Parathyroid adenoma (tissue), 2 donors: ENCODE data around the gene CDA.

Experiments
- H2AFZ ChIP-seq: fragments of 300-600 bp; sonication (generic); one replicate; pipeline ENCODE4 v1.7.0; 2017; ENCODE audit warnings: antibody characterized with exemption, mild to moderate bottlenecking
- H3K27ac ChIP-seq: fragments of 300-600 bp; sonication (generic); one replicate; pipeline ENCODE4 v1.7.0; 2017
- H3K27me3 ChIP-seq: fragments of 300-600 bp; sonication (generic); one replicate; pipeline ENCODE4 v1.7.0; 2017; ENCODE audit warnings: low read length; ENCODE audit not compliant: control insufficient read depth, insufficient read depth
- H3K36me3 ChIP-seq: fragments of 300-600 bp; sonication (generic); one replicate; pipeline ENCODE4 v1.7.0; 2017; ENCODE audit warnings: low read length; ENCODE audit not compliant: control insufficient read depth, insufficient read depth
- H3K4me1 ChIP-seq: fragments of 300-600 bp; sonication (generic); one replicate; pipeline ENCODE4 v1.7.0; 2017; ENCODE audit warnings: control low read depth
- H3K4me2 ChIP-seq: fragments of 300-600 bp; sonication (generic); one replicate; pipeline ENCODE4 v1.7.0; 2017; ENCODE audit warnings: low read length
- H3K4me3 ChIP-seq: fragments of 300-600 bp; sonication (generic); one replicate; pipeline ENCODE4 v1.7.0; 2017; ENCODE audit warnings: low read depth, low read length
- H3K79me2 ChIP-seq: fragments of 300-600 bp; sonication (generic); one replicate; pipeline ENCODE4 v1.7.0; 2017; ENCODE audit warnings: control low read depth
- H3K9ac ChIP-seq: fragments of 300-600 bp; sonication (generic); one replicate; pipeline ENCODE4 v1.7.0; 2017; ENCODE audit warnings: mild to moderate bottlenecking
- H3K9me3 ChIP-seq: fragments of 300-600 bp; sonication (generic); one replicate; pipeline ENCODE4 v1.7.0; 2017; ENCODE audit warnings: low read length; ENCODE audit not compliant: control insufficient read depth
- CTCF ChIP-seq: fragments of 300-600 bp; sonication (generic); IDR thresholded peaks from one replicate; pipeline ENCODE4 v1.7.0; 2017; ENCODE audit warnings: antibody characterized with exemption, mild to moderate bottlenecking
- donor health status: primary hyperparathyroidism.

Gene CDA

GRCh38 chr1:20666804-20667203, 77.9 kb downstream of the CDA start:
- no peak overlapping the region for H3K27ac ChIP-seq

More at GRCh38 chr1:20666804-20667203, 77.9 kb downstream of the CDA start:
- TF ChIP-seq CTCF: no peak
- Histone ChIP-seq H3K4me1 (no peaks in the 10 kb centered on the region), H3K79me2 (peaks cover under 1% of the 10 kb centered on the region), H3K9ac (no peak overlapping the region), H3K4me2 (no peak overlapping the region), H3K9me3 (no peaks in the 10 kb centered on the region), H3K4me3 (no peak overlapping the region), H3K36me3 (no peaks in the 10 kb centered on the region), H2AFZ (no peak overlapping the region), H3K27me3 (no peaks in the 10 kb centered on the region)
